A549 (cell line): ENCODE measurements around the gene BEAN1.

Experiments
- GATA3 ChIP-seq: IDR thresholded peaks from 2 replicates; pipeline ENCODE4 v1.6.1; 2012; ENCODE audit warnings: borderline replicate concordance
- POLR2A ChIP-seq: IDR thresholded peaks from 2 replicates; pipeline ENCODE4 v1.6.1; 2012; ENCODE audit warnings: mild to moderate bottlenecking, low read length
- RNF2 ChIP-seq: fragments of 200-600 bp; sonication (generic); IDR thresholded peaks from 2 replicates; pipeline ENCODE4 v1.6.1; 2016; ENCODE audit warnings: low read depth, mild to moderate bottlenecking, antibody characterized with exemption, moderate library complexity, borderline replicate concordance
- TF ChIP-seq, protein P1 (sequence below): fragments of >200 bp; sonication (Bioruptor Twin); formaldehyde crosslinking; IDR thresholded peaks from 3 replicates; pipeline ENCODE4 v1.5.1; 2016
- TF ChIP-seq, protein P2 (sequence below): IDR thresholded peaks from 2 replicates; pipeline ENCODE4 v1.6.1; 2012

DNA sequence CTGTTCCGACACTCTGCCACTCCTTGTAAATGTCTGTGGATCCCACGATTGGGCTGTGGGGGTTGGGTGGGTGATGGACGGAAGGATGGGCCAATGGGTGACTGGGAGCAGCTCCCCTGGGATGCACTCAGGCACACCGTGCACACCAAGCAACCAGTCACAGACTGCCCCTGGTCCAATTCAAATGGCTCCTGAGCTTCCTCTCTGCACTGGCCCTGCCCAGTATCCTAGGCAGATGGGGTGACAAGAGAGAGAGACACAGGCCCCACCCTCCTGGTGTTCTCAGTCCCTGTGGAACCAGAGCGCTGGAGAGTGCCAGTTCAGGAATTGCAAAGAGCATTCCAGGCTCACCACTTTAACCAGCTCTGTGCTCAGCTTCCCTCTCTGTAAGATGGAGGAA, 32.8 kb downstream of the BEAN1 start:
- no peak for TF ChIP-seq RNF2
- TF ChIP-seq, protein P1, sequence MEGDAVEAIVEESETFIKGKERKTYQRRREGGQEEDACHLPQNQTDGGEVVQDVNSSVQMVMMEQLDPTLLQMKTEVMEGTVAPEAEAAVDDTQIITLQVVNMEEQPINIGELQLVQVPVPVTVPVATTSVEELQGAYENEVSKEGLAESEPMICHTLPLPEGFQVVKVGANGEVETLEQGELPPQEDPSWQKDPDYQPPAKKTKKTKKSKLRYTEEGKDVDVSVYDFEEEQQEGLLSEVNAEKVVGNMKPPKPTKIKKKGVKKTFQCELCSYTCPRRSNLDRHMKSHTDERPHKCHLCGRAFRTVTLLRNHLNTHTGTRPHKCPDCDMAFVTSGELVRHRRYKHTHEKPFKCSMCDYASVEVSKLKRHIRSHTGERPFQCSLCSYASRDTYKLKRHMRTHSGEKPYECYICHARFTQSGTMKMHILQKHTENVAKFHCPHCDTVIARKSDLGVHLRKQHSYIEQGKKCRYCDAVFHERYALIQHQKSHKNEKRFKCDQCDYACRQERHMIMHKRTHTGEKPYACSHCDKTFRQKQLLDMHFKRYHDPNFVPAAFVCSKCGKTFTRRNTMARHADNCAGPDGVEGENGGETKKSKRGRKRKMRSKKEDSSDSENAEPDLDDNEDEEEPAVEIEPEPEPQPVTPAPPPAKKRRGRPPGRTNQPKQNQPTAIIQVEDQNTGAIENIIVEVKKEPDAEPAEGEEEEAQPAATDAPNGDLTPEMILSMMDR = no peak
- TF ChIP-seq POLR2A = no peak
- TF ChIP-seq, protein P2, sequence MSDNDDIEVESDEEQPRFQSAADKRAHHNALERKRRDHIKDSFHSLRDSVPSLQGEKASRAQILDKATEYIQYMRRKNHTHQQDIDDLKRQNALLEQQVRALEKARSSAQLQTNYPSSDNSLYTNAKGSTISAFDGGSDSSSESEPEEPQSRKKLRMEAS = no peak
- no peak for TF ChIP-seq GATA3
